HCT116 (cell line): ENCODE results near the gene RADIL. TPM values are rescaled to one million over a fixed set of nuclear protein-coding genes. Genes with fewer than 3 reads are reported as not detected.

Source experiments
- ATAC-seq: fragments of 200-7000 bp; cut with Tn5 transposase; 2 replicates; pipeline ENCODE4 v1.9.1; 2020; ENCODE audit warnings: mild to moderate bottlenecking, moderate library complexity
- BruUV-seq: library from RNA; stranded (reverse); fragments of 400-500 nt; replicated peaks from 2 replicates; lab custom pipeline; 2021; lab: Mats Ljungman, UMichigan
- CTCF ChIA-PET: fragments of 300-600 bp; sonication (Branson Sonifier 250); formaldehyde crosslinking; loops from one replicate; lab custom pipeline; 2021; ENCODE audit warnings: antibody characterized with exemption; lab: Charles Lee
- POLR2A ChIA-PET: fragments of 300-600, 350-600 bp; sonication (Branson Sonifier 250); formaldehyde crosslinking; loops from one replicate; lab custom pipeline; 2021; ENCODE audit warnings: antibody characterized with exemption; lab: Charles Lee
- RAD21 ChIA-PET, 2 experiments: fragments of 300-600 bp; sonication (Branson Sonifier 250); formaldehyde crosslinking; loops; one replicate each; lab custom pipeline; 2023; ENCODE audit warnings: low total read pairs in 2 of 2; ENCODE audit not compliant: uncharacterized antibody in 2 of 2, unreplicated experiment in 2 of 2, low non-redundant PET in 1 of 2; lab: Charles Lee
- DNase-seq: peaks from one replicate; pipeline ENCODE4 v3.0.0-alpha.2; 2010; ENCODE audit warnings: low read depth, low spot score
- H2AFZ ChIP-seq: fragments of 200-600 bp; shearing (Covaris generic), sonication (generic); 2 replicates; pipeline ENCODE4 v1.6.1; 2017; ENCODE audit warnings: low read depth, mixed run types, mixed read lengths, antibody characterized with exemption, low read length; ENCODE audit not compliant: poor library complexity, severe bottlenecking
- H3K27ac ChIP-seq: 2 replicates; pipeline ENCODE4 v1.5.1; 2012; ENCODE audit warnings: low read depth, low read length
- H3K27me3 ChIP-seq: fragments of 200-600 bp; sonication (generic); 2 replicates; pipeline ENCODE4 v1.6.1; 2016; ENCODE audit warnings: mixed run types, low read length, mixed read lengths; ENCODE audit not compliant: insufficient read depth
- H3K36me3 ChIP-seq, 2 experiments: fragments of 200-500 bp in 1 of 2; fragments of 200-600 bp in 1 of 2; sonication (Bioruptor generic) in 1 of 2; sonication (generic) in 1 of 2; 2 replicates each; pipeline versions ENCODE4 v1.5.1 to v1.6.1; 2014 to 2016; ENCODE audit warnings: low read length in 2 of 2, inconsistent platforms in 1 of 2, mixed read lengths in 1 of 2, mixed run types in 1 of 2; ENCODE audit not compliant: insufficient read depth in 2 of 2, control insufficient read depth in 1 of 2
- H3K4me1 ChIP-seq, 2 experiments: fragments of 200-600 bp in 1 of 2; sonication (generic) in 1 of 2; 2 replicates each; pipeline versions ENCODE4 v1.5.1 to v1.6.1; 2012 to 2017; ENCODE audit warnings: low read length in 2 of 2, inconsistent platforms in 1 of 2, mild to moderate bottlenecking in 1 of 2, mixed read lengths in 1 of 2, mixed run types in 1 of 2, moderate library complexity in 1 of 2; ENCODE audit not compliant: insufficient read depth in 2 of 2, control insufficient read depth in 1 of 2
- H3K4me2 ChIP-seq: fragments of 200-600 bp; sonication (generic); 2 replicates; pipeline ENCODE4 v1.6.1; 2017; ENCODE audit warnings: mixed run types, low read length, mixed read lengths
- H3K4me3 ChIP-seq, 2 experiments: fragments of 200-600 bp in 1 of 2; sonication (generic) in 1 of 2; replicated peaks in 1 of 2; 2 replicates each; pipeline ENCODE4 v1.5.1; 2011 to 2016; ENCODE audit warnings: low read length in 2 of 2, control low read depth in 1 of 2, low read depth in 1 of 2, mild to moderate bottlenecking in 1 of 2, mixed read lengths in 1 of 2, mixed run types in 1 of 2
- H3K79me2 ChIP-seq: fragments of 200-600 bp; sonication (generic); 2 replicates; pipeline ENCODE4 v1.6.1; 2017; ENCODE audit warnings: mild to moderate bottlenecking, mixed run types, low read length, moderate library complexity, mixed read lengths; ENCODE audit not compliant: insufficient read depth
- H3K9ac ChIP-seq: fragments of 200-600 bp; sonication (generic); 2 replicates; pipeline ENCODE4 v1.6.1; 2016; ENCODE audit warnings: low read length, mixed read lengths
- H3K9me2 ChIP-seq: fragments of 200-600 bp; sonication (generic), shearing (Covaris generic); 2 replicates; pipeline ENCODE4 v1.6.1; 2017; ENCODE audit warnings: mixed run types, mild to moderate bottlenecking, moderate library complexity; ENCODE audit not compliant: insufficient read depth
- H3K9me3 ChIP-seq, 2 experiments: fragments of 200-500 bp in 1 of 2; fragments of 200-600 bp in 1 of 2; sonication (Bioruptor generic) in 1 of 2; sonication (generic) in 1 of 2; 2 replicates each; pipeline ENCODE4 v1.6.1; 2014 to 2017; ENCODE audit warnings: low read length in 2 of 2, mixed read lengths in 2 of 2, inconsistent platforms in 1 of 2, low read depth in 1 of 2, mild to moderate bottlenecking in 1 of 2, mixed run types in 1 of 2, moderate library complexity in 1 of 2; ENCODE audit not compliant: control insufficient read depth in 1 of 2, insufficient read depth in 1 of 2
- H4K20me1 ChIP-seq: fragments of 200-600 bp; sonication (generic), shearing (Covaris generic); 2 replicates; pipeline ENCODE4 v1.6.1; 2017; ENCODE audit warnings: mixed run types, mild to moderate bottlenecking, moderate library complexity; ENCODE audit not compliant: insufficient read depth
- CBX3 ChIP-seq: IDR thresholded peaks from 2 replicates; pipeline ENCODE4 v1.6.1; 2012; ENCODE audit warnings: low read depth
- CTCF ChIP-seq, 3 experiments: fragments of 200-600 bp in 1 of 3; sonication (generic) in 1 of 3; IDR thresholded peaks in 2 of 3; conservative IDR thresholded peaks in 1 of 3; 2 replicates each; pipeline ENCODE4 v1.5.1; 2012 to 2017; ENCODE audit warnings: low read depth in 2 of 3, low read length in 2 of 3, antibody characterized with exemption in 1 of 3, borderline replicate concordance in 1 of 3, control low read depth in 1 of 3, mild to moderate bottlenecking in 1 of 3, mixed read lengths in 1 of 3, mixed run types in 1 of 3, moderate library complexity in 1 of 3; ENCODE audit not compliant: insufficient read depth in 1 of 3
- EGR1 ChIP-seq: IDR thresholded peaks from 2 replicates; pipeline ENCODE4 v1.6.1; 2012; ENCODE audit warnings: low read depth
- ELF1 ChIP-seq: IDR thresholded peaks from 2 replicates; pipeline ENCODE4 v1.6.1; 2012; ENCODE audit warnings: low read depth, borderline replicate concordance
- EZH2 ChIP-seq: fragments of 200-600 bp; sonication (generic); IDR thresholded peaks from 2 replicates; pipeline ENCODE4 v1.6.1; 2017; ENCODE audit warnings: antibody characterized with exemption, mixed run types
- FOSL1 ChIP-seq: IDR thresholded peaks from 2 replicates; pipeline ENCODE4 v1.6.1; 2012; ENCODE audit warnings: low read depth
- JUND ChIP-seq: IDR thresholded peaks from 2 replicates; pipeline ENCODE4 v1.6.1; 2012
- POLR2A ChIP-seq: IDR thresholded peaks from 2 replicates; pipeline ENCODE4 v1.7.0; 2011; ENCODE audit warnings: borderline replicate concordance; ENCODE audit not compliant: insufficient read depth, insufficient read length; ENCODE audit errors: extremely low read depth
- SP1 ChIP-seq: IDR thresholded peaks from 2 replicates; pipeline ENCODE4 v1.6.1; 2012; ENCODE audit warnings: low read depth
- SRF ChIP-seq: IDR thresholded peaks from 2 replicates; pipeline ENCODE4 v1.6.1; 2012; ENCODE audit warnings: low read depth
- TCF7L2 ChIP-seq: IDR thresholded peaks from 2 replicates; pipeline ENCODE4 v1.7.0; 2011; ENCODE audit warnings: borderline replicate concordance, inconsistent platforms; ENCODE audit not compliant: insufficient read depth, insufficient read length; ENCODE audit errors: extremely low read depth
- YY1 ChIP-seq: IDR thresholded peaks from 2 replicates; pipeline ENCODE4 v1.6.1; 2011; ENCODE audit warnings: low read length, low read depth, moderate library complexity, mild to moderate bottlenecking; ENCODE audit not compliant: insufficient replicate concordance; ENCODE audit errors: extremely low read depth
- ZBTB33 ChIP-seq: IDR thresholded peaks from 2 replicates; pipeline ENCODE4 v1.6.1; 2011; ENCODE audit warnings: mild to moderate bottlenecking, low read length, moderate library complexity; ENCODE audit not compliant: insufficient replicate concordance; ENCODE audit errors: extremely low read depth
- ZFX ChIP-seq: fragments of 450-650 bp; IDR thresholded peaks from 2 replicates; pipeline ENCODE4 v1.6.1; 2017
- ZNF274 ChIP-seq: fragments of 200-500 bp; sonication (Bioruptor generic); IDR thresholded peaks from 2 replicates; pipeline ENCODE4 v1.6.1; 2014; ENCODE audit warnings: mild to moderate bottlenecking, low read depth, low read length, inconsistent platforms
- intact Hi-C: fragments of 100-400 bp; cut with micrococcal nuclease; formaldehyde crosslinking; loops from 2 replicates; pipeline ENCODE4 v1.10.0; 2022
- total RNA-seq: library from RNA; stranded (reverse); gene quantifications from one replicate; pipeline ENCODE4 v1.2.1, GENCODE V29; 2021; ENCODE audit not compliant: unreplicated experiment
- TF ChIP-seq, protein P1 (sequence below): IDR thresholded peaks from 2 replicates; pipeline ENCODE4 v1.6.1; 2012

RADIL gene
- total RNA-seq, 1 experiment from 2014 or later: 5.3 TPM

DNA sequence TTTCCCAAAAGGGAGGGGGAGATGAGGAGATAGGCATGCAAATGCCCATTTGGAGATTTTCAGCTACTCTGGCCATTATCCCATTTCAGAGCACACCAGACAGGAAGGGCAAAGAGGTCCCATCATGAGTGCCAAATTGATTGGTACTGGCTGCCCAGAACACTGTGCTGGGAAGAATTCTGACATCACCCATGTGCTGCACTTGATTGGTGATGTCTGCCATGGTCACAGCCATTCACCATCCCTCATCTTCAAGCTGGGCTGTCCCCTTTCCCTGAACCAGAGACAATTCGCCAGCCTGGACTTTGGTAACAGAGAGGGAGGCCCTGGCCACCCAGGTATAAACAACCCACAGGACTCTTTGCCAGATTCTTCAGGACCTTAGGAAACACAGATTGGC, 23.2 kb upstream of the RADIL start:
- ATAC-seq (peak; percentile 50; the same call in 1 of the 2 replicates), DNase-seq (peak; percentile 24)
- H2AFZ ChIP-seq: no peak overlapping the region
- intact Hi-C loops: no loop called here
- no peaks in the 10 kb centered on the region for H3K79me2 ChIP-seq
- TF ChIP-seq SRF (peak; percentile 49), ZNF274 (no peak)
- ChIA-PET POLR2A (no interaction called here), CTCF (no interaction called here), RAD21 (no interaction called here)
- H3K9ac ChIP-seq: no peak overlapping the region
- no peak overlapping the region for H3K4me3 ChIP-seq
- no peaks in the 10 kb centered on the region for H4K20me1 ChIP-seq
- H3K27me3 ChIP-seq: no peaks in the 10 kb centered on the region
- BruUV-seq: no TSS peak
- H3K36me3 ChIP-seq: no peaks in the 10 kb centered on the region
- no peak overlapping the region for H3K27ac ChIP-seq
- no peak overlapping the region for H3K4me2 ChIP-seq
- H3K9me2 ChIP-seq: no peaks in the 10 kb centered on the region
- H3K9me3 ChIP-seq: no peaks in the 10 kb centered on the region
- no peaks in the 10 kb centered on the region for H3K4me1 ChIP-seq

DNA sequence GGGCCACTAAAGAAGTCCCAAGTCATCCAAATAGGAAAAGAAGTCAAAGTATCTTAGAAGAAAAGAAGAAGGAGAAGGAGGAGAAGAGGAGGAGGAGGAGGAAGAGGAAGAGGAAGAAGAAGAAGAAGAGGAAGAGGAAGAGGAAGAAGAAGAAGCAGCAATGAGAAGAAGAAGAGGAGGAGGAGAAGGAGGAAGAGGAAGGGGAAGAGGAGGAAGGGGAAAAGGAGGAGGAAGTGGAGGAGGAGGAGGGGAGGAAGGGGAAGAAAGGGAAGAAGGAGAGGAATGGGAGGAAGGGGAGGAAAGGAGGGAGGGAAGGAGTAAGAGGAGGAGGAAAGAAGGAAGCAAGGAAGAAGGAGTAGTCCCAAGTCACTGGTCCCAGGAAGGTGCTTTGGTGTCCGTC, 21.7 kb upstream of the RADIL start:
- H3K4me3 ChIP-seq: no peak overlapping the region
- POLR2A ChIA-PET: no interaction called here
- BruUV-seq: no TSS peak
- no peaks in the 10 kb centered on the region for H3K9me3 ChIP-seq
- H3K4me2 ChIP-seq: no peak overlapping the region
- no peaks in the 10 kb centered on the region for H3K4me1 ChIP-seq
- no peak overlapping the region for H3K9ac ChIP-seq
- H3K36me3 ChIP-seq: no peaks in the 10 kb centered on the region
- H3K27ac ChIP-seq: no peak overlapping the region
- no peaks in the 10 kb centered on the region for H3K79me2 ChIP-seq
- TF ChIP-seq, protein P1, sequence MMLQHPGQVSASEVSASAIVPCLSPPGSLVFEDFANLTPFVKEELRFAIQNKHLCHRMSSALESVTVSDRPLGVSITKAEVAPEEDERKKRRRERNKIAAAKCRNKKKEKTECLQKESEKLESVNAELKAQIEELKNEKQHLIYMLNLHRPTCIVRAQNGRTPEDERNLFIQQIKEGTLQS: no peak
- TF ChIP-seq YY1 (no peak), CTCF (IDR thresholded peaks at IDR 0.05 in 2 of 3, conservative IDR thresholded peaks at IDR 0.05 in 1 of 3; ENCODE audit: borderline replicate concordance in 1 of 3, insufficient read depth in 1 of 3, low read depth in 2 of 3, low read length in 2 of 3) (no peak), FOSL1 (no peak), CBX3 (no peak), ZNF274 (no peak), EZH2 (no peak), EGR1 (no peak), ELF1 (no peak), TCF7L2 (no peak), POLR2A (no peak), ZFX (no peak), ZBTB33 (no peak), SP1 (no peak), JUND (no peak)
- RAD21 ChIA-PET: no interaction called here
- CTCF ChIA-PET: no interaction called here
- H3K27me3 ChIP-seq: no peaks in the 10 kb centered on the region
- no peak overlapping the region for H2AFZ ChIP-seq
- H4K20me1 ChIP-seq: no peaks in the 10 kb centered on the region
- DNase-seq (no peak), ATAC-seq (no peak)
- intact Hi-C loops: no loop called here
- no peaks in the 10 kb centered on the region for H3K9me2 ChIP-seq
